Measurements from ENCODE around the gene PPP1R10. TPM values are rescaled to one million over a fixed set of nuclear protein-coding genes. Genes with fewer than 3 reads are reported as not detected.

The PPP1R10 gene
- total RNA-seq: 11.5 and 14.7 TPM in 2 replicates

DNA sequence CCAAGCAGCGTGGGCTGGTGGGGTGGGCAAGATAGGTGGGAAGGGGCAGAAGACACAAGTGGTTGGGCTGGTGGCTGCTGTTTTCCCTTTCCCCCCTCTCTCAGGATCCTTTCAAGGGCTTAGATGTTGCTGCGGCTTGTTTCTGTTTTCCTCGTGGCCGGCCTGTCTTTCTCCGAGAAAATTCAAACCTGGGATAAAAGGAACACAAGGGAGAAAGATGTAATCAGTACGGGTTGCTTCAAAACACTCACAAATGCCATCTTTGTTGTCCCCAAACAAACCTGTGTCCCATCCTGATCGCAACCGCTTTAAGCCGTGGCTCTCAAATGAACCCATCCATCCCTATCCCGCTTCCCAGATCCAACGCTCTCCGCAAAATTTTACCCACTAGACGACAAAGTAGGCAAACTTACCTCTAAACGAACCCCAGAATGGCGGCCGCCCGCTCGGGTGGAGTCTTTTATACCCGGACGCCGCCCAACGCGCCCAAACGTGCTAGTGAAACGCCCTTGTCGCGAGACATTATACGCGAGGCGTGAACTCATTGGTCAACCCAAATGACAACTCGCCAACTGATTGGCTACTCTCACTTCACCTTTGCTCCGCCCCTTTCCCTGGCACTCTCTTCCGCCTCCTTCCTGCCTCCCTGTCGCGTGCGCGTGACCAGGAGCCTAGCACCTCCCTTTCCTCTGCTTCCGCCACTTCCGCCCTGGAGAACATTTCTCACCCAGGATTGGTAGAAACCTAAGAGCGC is at the start of gene PPP1R10:
Gene PPP1R10, minus strand, starts transcription at position 433 of the 754 bp plus-strand sequence. CDS start 7,299 bp downstream, outside the sequence.

DNA sequence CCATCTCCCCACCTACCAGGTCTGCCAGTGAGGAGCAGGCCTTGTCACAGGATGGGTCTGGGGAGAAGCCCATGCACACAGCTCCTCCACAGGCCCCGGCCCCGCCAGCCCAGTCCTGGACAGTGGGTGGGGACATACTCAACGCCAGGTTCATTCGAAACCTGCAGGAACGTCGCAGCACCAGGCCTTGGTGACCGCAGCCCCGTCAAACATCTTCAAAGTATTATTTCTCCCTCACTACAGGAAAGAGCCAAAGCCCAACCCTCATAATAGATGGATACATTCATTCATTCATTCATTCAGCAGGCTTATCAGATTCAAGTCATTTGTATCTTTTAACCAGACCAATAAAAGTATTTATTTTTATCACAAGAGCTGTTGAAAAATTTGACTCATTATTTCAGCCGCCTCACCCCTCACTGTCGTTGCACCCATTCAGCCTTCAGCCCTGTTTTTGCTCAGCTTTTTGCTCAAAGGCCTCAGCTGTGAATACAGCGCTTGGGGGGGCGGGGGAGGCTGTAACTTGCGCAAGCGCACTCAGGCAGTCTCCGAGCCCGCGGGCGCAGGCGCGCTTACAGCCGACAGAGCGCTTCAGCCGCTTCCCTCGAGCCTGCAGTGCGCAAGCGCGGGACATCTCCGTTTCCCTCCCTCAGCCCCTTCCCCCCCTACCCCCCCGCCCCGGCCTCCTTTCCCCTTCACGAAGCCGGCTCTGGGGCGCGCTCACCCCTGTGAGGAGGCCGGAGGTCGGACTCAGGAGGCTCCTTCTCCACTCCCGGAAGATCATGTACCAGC is 29.6 kb upstream of the PPP1R10 start, which contains the start of gene C6orf136:
Gene C6orf136, plus strand, starts transcription at position 684 of the 792 bp plus-strand sequence. Its CDS starts 99 bp downstream, at position 783.

GRCh38 chr6:30626484-30627366 is 9.7 kb upstream of the PPP1R10 start, which contains the start of gene ATAT1:
ATAT1 (plus strand) TSS chr6:30626874.

GRCh38 chr6:30617565-30618269 is 674 bp upstream of the PPP1R10 start, which contains the start of gene MRPS18B:
MRPS18B (plus strand) TSS chr6:30617840; CDS start chr6:30617866, 26 bp downstream.

DNA sequence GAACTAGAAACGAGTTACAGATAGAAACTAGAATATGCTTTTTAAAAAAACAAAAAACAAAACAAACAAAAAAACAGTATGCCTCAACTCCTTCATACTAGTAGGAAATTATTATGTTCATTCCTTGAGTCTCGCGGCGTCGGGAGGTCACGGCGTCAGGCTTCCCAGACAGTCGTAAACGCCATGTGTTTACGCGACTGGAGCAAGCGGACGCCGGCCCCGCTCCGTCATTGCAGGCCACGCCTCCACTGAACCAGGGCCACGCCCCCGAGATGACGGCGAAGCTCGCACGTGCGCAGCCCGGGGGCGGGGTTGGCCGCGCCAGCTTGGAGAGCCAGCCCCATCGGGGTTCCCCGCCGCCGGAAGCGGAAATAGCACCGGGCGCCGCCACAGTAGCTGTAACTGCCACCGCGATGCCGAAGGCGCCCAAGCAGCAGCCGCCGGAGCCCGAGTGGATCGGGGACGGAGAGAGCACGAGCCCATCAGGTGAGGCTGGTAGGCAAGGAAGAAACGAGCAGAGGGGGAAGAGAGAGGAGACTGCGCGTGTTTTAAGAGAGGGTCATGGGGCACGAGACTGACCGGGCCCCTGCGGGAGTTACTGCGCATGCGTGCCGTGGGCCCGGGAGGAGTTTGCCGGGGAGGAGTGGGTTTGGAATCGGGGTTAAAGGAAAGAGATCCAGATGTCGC is 45.8 kb downstream of the PPP1R10 start, which contains the start of gene ABCF1:
Gene ABCF1, plus strand, starts transcription at position 368 of the 687 bp plus-strand sequence. Its CDS starts 46 bp downstream, at position 414.

GRCh38 chr6:30556906-30557682 is 59.9 kb downstream of the PPP1R10 start, which contains the start of gene PRR3:
PRR3 (plus strand) TSS chr6:30557295; CDS start chr6:30557345, 50 bp downstream.

GRCh38 chr6:30556066-30556905 is 60.8 kb downstream of the PPP1R10 start, which contains the start of gene GNL1:
GNL1 (minus strand) TSS chr6:30556489; CDS start chr6:30556203, 286 bp downstream.

Other genes with a start within 250 kb of the PPP1R10 start
- gene HLA-E, start 127.7 kb downstream of the PPP1R10 start, total RNA-seq: 600 and 658 TPM in 2 replicates
- 32.9 and 48.9 TPM in 2 replicates for gene GNL1, start 60.8 kb downstream of the PPP1R10 start, total RNA-seq
- 1.3 and 3.2 TPM in 2 replicates for gene PRR3, start 59.9 kb downstream of the PPP1R10 start, total RNA-seq
- gene ABCF1, start 45.8 kb downstream of the PPP1R10 start, total RNA-seq: 29.3 and 71.2 TPM in 2 replicates
- gene MRPS18B, start 597 bp upstream of the PPP1R10 start, total RNA-seq: 25.9 and 46.6 TPM in 2 replicates
- gene ATAT1, start 9.6 kb upstream of the PPP1R10 start, total RNA-seq: 2.4 and 6.8 TPM in 2 replicates
- gene C6orf136, start 29.9 kb upstream of the PPP1R10 start, total RNA-seq: 1.8 and 2.5 TPM in 2 replicates
- 34.0 and 45.1 TPM in 2 replicates for gene DHX16, start 55.8 kb upstream of the PPP1R10 start, total RNA-seq
- gene PPP1R18, start 69.4 kb upstream of the PPP1R10 start, total RNA-seq: 47.6 and 53.7 TPM in 2 replicates
- gene NRM, start 73.7 kb upstream of the PPP1R10 start, total RNA-seq: 2.4 and 3.1 TPM in 2 replicates
- gene MDC1, start 100.0 kb upstream of the PPP1R10 start, total RNA-seq: 5.0 and 11.0 TPM in 2 replicates
- gene TUBB, start 103.1 kb upstream of the PPP1R10 start, total RNA-seq: 319 and 527 TPM in 2 replicates
- 82.2 and 94.0 TPM in 2 replicates for gene FLOT1, start 125.4 kb upstream of the PPP1R10 start, total RNA-seq
- 63.0 and 94.9 TPM in 2 replicates for gene IER3, start 127.3 kb upstream of the PPP1R10 start, total RNA-seq

All from bladder microvascular endothelial cell (primary cell).